HUES64 (cell line): ENCODE data around the gene HIVEP1.
"Not testable (repeated sequence)": the region's sequence is repeated elsewhere in the genome, so short reads cannot be mapped to it uniquely, and the experiment has no call there.

ENCODE experiments used
- H3K27ac ChIP-seq: 2 replicates; pipeline ENCODE4 v1.7.0; 2013; ENCODE audit warnings: low read depth, low read length, inconsistent platforms
- H3K27me3 ChIP-seq: 2 replicates; pipeline ENCODE4 v1.6.1; 2013; ENCODE audit warnings: mild to moderate bottlenecking, low read length; ENCODE audit not compliant: insufficient read depth
- H3K36me3 ChIP-seq: 2 replicates; pipeline ENCODE4 v1.6.1; 2013; ENCODE audit warnings: mild to moderate bottlenecking, low read length; ENCODE audit not compliant: insufficient read depth
- H3K4me1 ChIP-seq: 2 replicates; pipeline ENCODE4 v1.6.1; 2013; ENCODE audit warnings: mild to moderate bottlenecking, low read length, moderate library complexity; ENCODE audit not compliant: insufficient read depth
- H3K4me3 ChIP-seq: 2 replicates; pipeline ENCODE4 v1.5.1; 2013; ENCODE audit warnings: mild to moderate bottlenecking, low read length, moderate library complexity
- H3K9ac ChIP-seq: 2 replicates; pipeline ENCODE4 v1.6.1; 2013; ENCODE audit warnings: mild to moderate bottlenecking, low read depth, low read length
- H3K9me3 ChIP-seq: 2 replicates; pipeline ENCODE4 v1.6.1; 2013; ENCODE audit warnings: low read depth, low read length; ENCODE audit not compliant: insufficient read depth
- WGBS: fragments of 150-250, 120-280 bp; methylation state at CpG from one replicate; pipeline ENCODE4 v1.1.7; 2013; ENCODE audit warnings: missing lambda C conversion rate; 5-methylcytosine and 5-hydroxymethylcytosine counted together

HIVEP1 gene

GRCh38 chr6:12148317-12148801 lies 136.2 kb downstream of the HIVEP1 start:
- peaks cover 8% of the 10 kb centered on the region; the same call in 1 of the 2 replicates for H3K4me1 ChIP-seq
- no peaks in the 10 kb centered on the region for H3K27me3 ChIP-seq
- peaks cover 8% of the 10 kb centered on the region for H3K36me3 ChIP-seq
- no peak overlapping the region for H3K4me3 ChIP-seq
- H3K27ac ChIP-seq, result no peak overlapping the region
- H3K9ac ChIP-seq, result no peak overlapping the region
- no peaks in the 10 kb centered on the region for H3K9me3 ChIP-seq
- WGBS, result 92% methylated on average over 2 of the region's 3 CpGs

- Histone ChIP-seq H3K27me3 (no peaks in the 10 kb centered on the region), H3K4me1 (peaks cover 8% of the 10 kb centered on the region; the same call in 1 of the 2 replicates), H3K27ac (no peak overlapping the region), H3K36me3 (peaks cover 8% of the 10 kb centered on the region), H3K9me3 (no peaks in the 10 kb centered on the region), H3K9ac (no peak overlapping the region), H3K4me3 (no peak overlapping the region)
- 87% methylated on average over 4 of the region's 4 CpGs for WGBS
Measured at GRCh38 chr6:12148841-12149240, 136.7 kb downstream of the HIVEP1 start.

GRCh38 chr6:12149944-12150510 lies 137.9 kb downstream of the HIVEP1 start:
- Histone ChIP-seq H3K4me3 (no peak overlapping the region), H3K4me1 (peaks cover 8% of the 10 kb centered on the region; the same call in 1 of the 2 replicates), H3K9me3 (no peaks in the 10 kb centered on the region), H3K9ac (0 out of 2 replicates have a peak overlapping the region, but pooled peaks have one; percentile 20), H3K27me3 (no peaks in the 10 kb centered on the region), H3K27ac (no peak overlapping the region), H3K36me3 (peaks cover 8% of the 10 kb centered on the region)
- WGBS, result 93% methylated on average over 11 of the region's 11 CpGs

- H3K36me3 ChIP-seq, result peaks cover 8% of the 10 kb centered on the region; the same call in 1 of the 2 replicates
- no peaks in the 10 kb centered on the region for H3K27me3 ChIP-seq
- H3K9me3 ChIP-seq, result no peaks in the 10 kb centered on the region
- H3K9ac ChIP-seq, result no peak overlapping the region
- WGBS, result 45% methylated on average over 7 of the region's 7 CpGs
- H3K4me1 ChIP-seq, result peaks cover 8% of the 10 kb centered on the region; the same call in 1 of the 2 replicates
- H3K4me3 ChIP-seq, result no peak overlapping the region
- no peak overlapping the region for H3K27ac ChIP-seq
Measured at GRCh38 chr6:12150812-12151432, 138.8 kb downstream of the HIVEP1 start.

GRCh38 chr6:12151433-12151820 lies 139.3 kb downstream of the HIVEP1 start:
- Histone ChIP-seq H3K27ac (no peak overlapping the region), H3K27me3 (no peaks in the 10 kb centered on the region), H3K4me3 (no peak overlapping the region), H3K4me1 (peaks cover 8% of the 10 kb centered on the region; the same call in 1 of the 2 replicates), H3K36me3 (peaks cover 8% of the 10 kb centered on the region; the same call in 1 of the 2 replicates), H3K9me3 (no peaks in the 10 kb centered on the region), H3K9ac (no peak overlapping the region)
- WGBS, result 99% methylated on average over 2 of the region's 2 CpGs

- Histone ChIP-seq H3K4me1 (peaks cover 8% of the 10 kb centered on the region; the same call in 1 of the 2 replicates), H3K36me3 (peaks cover 8% of the 10 kb centered on the region; the same call in 1 of the 2 replicates), H3K4me3 (no peak overlapping the region), H3K27me3 (no peaks in the 10 kb centered on the region), H3K27ac (no peak overlapping the region), H3K9ac (no peak overlapping the region), H3K9me3 (no peaks in the 10 kb centered on the region)
- 94% methylated on average over 7 of the region's 9 CpGs for WGBS
Measured at GRCh38 chr6:12152023-12152970, 140.2 kb downstream of the HIVEP1 start.

GRCh38 chr6:12155769-12156168 lies 143.7 kb downstream of the HIVEP1 start:
- not testable (repeated sequence) for H3K36me3 ChIP-seq, H3K4me3 ChIP-seq, H3K27me3 ChIP-seq, H3K9me3 ChIP-seq, H3K9ac ChIP-seq, H3K27ac ChIP-seq
- peaks cover 18% of the 10 kb centered on the region; the same call in 1 of the 2 replicates for H3K4me1 ChIP-seq
- 97% methylated on average over 2 of the region's 2 CpGs for WGBS

- peaks cover 28% of the 10 kb centered on the region for H3K36me3 ChIP-seq
- H3K9ac ChIP-seq, result no peak overlapping the region
- H3K4me1 ChIP-seq, result peaks cover 10% of the 10 kb centered on the region; the same call in 1 of the 2 replicates
- H3K27me3 ChIP-seq, result no peaks in the 10 kb centered on the region
- H3K4me3 ChIP-seq, result no peak overlapping the region
- 97% methylated on average over 14 of the region's 16 CpGs for WGBS
- no peaks in the 10 kb centered on the region for H3K9me3 ChIP-seq
- no peak overlapping the region for H3K27ac ChIP-seq
Measured at GRCh38 chr6:12158686-12159415, 146.7 kb downstream of the HIVEP1 start.

GRCh38 chr6:12160326-12160725 lies 148.2 kb downstream of the HIVEP1 start:
- WGBS, result 92% methylated on average over 4 of the region's 4 CpGs
- H3K9ac ChIP-seq, result peak overlapping the region; percentile 3; the same call in 1 of the 2 replicates
- peaks cover 10% of the 10 kb centered on the region; the same call in 1 of the 2 replicates for H3K4me1 ChIP-seq
- no peaks in the 10 kb centered on the region for H3K9me3 ChIP-seq
- peaks cover 39% of the 10 kb centered on the region for H3K36me3 ChIP-seq
- no peak overlapping the region for H3K27ac ChIP-seq
- no peaks in the 10 kb centered on the region for H3K27me3 ChIP-seq
- H3K4me3 ChIP-seq, result no peak overlapping the region

GRCh38 chr6:12162213-12162612 lies 150.1 kb downstream of the HIVEP1 start:
- WGBS, result 98% methylated on average over 5 of the region's 5 CpGs
- Histone ChIP-seq H3K27ac (no peak overlapping the region), H3K36me3 (peaks cover 39% of the 10 kb centered on the region), H3K4me1 (peaks cover 10% of the 10 kb centered on the region; the same call in 1 of the 2 replicates), H3K4me3 (no peak overlapping the region), H3K9ac (no peak overlapping the region), H3K27me3 (no peaks in the 10 kb centered on the region), H3K9me3 (no peaks in the 10 kb centered on the region)
